Ammon's horn (tissue), 1 donor: ENCODE data around the gene CLDN19.
A peak's percentile ranks its signal among the peaks of the same experiment; 100 is the strongest.

ENCODE experiments used
- DNase-seq: peaks from one replicate; pipeline ENCODE4 v3.0.0-alpha.2; 2016; ENCODE audit warnings: low spot score

CLDN19 gene

DNA sequence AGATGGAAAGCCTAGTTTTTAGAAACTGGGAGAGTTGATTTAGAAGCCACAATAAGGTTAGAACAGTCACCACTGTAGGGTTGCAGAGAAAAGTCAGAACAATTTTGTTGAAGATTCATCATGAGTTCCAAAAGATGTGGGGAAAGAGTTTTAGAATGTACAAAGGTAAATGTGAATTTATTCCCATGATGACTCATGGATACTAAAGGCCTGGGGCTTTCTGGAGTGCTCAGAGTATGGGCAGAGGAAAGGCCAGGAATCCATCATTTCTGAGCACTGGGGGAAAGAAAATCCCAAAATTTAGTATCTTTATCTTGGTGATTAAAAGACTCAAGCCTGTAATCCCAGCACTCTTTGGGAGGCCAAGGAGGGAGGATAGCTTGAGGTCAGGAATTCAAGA lies 40.0 kb downstream of the CLDN19 start:
- DNase-seq: no peak

DNA sequence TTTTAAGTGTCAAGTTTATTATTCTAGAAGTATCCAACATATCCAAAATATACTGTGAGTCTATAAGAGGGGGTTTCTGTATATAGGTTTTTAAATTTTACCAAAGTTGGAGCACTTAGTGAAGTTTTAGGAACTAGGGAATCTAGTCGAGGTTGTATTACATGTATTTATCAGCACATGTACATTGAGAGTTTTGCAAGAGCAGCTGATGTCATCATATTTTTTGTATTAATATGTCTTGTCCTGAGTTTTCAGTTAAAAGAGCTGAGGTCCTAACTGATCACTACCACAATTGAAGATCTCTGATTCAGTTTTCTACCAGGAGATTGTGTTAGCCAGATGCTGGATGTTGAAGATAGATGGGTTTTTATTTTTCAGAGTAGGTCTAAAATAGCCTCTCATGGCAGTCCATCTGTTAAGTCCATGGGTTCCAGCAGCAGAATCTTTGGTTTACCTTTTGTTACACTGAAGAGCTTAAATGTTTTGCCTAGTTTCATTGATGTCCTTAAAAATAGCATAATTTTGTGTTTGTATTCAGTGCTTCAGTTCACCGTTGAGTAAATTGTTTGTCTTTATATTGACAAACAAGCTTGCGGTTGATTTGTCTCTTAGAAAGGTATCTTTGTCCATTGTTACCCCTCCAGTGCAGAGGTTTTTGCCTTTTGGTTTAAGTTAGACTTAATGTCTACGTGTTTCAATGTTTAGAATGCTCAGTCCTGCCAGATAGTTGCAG lies 41.8 kb downstream of the CLDN19 start:
- no peak for DNase-seq

DNA sequence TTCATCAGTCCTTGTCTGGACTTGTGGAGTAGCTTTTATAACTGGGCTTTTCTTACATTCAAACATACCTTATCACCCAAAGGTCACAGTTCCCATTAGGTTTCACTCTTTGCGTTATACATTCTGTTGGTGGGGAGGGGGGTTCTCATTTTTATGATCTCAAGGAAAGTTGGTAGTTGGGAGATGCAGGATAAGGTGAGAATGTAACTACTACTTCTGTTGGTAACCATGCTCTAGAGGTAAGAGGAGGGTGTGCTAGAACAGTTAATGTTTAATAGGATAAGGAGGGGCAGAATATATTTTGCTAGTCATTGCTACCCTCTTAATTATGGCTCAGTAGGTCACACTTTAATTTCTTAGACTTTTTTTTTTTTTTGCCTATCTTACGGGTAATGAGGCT lies 47.1 kb downstream of the CLDN19 start:
- DNase-seq: no peak

DNA sequence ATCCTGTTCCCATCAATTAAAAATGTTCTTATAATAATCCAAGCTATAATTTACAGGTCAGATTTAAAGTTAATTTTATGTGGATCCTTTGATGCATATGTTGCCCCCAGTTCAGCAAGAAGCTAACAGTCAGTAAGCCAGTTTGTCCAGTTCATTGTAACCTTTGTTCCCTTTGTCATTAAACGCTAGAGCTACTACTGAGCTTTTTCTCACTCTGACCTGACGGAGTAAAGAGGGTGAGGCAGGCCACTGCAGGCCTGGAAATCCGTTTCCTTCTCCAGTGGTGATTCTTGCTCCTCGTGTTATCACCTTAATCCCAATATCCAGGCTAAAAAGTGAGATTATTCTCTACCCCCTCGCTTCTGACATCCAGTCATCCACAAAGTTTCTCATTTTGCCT lies 47.6 kb downstream of the CLDN19 start:
- no peak for DNase-seq

DNA sequence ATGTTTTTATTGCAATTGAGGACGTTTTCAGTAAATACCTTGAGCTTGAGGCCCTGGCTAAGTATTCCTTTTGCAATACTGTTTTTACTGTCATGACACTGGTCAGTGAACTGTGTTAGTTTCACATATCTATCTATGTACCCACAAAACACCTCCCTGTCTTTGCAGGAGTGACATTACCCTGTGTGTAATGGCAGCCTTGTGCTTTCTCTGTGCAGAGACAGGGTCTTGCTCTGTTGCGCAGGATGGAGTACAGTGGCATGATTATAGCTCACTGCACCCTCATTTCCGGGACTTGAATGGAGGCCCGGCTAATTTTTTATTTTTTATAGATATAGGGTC lies 48.9 kb downstream of the CLDN19 start:
- DNase-seq: no peak

DNA sequence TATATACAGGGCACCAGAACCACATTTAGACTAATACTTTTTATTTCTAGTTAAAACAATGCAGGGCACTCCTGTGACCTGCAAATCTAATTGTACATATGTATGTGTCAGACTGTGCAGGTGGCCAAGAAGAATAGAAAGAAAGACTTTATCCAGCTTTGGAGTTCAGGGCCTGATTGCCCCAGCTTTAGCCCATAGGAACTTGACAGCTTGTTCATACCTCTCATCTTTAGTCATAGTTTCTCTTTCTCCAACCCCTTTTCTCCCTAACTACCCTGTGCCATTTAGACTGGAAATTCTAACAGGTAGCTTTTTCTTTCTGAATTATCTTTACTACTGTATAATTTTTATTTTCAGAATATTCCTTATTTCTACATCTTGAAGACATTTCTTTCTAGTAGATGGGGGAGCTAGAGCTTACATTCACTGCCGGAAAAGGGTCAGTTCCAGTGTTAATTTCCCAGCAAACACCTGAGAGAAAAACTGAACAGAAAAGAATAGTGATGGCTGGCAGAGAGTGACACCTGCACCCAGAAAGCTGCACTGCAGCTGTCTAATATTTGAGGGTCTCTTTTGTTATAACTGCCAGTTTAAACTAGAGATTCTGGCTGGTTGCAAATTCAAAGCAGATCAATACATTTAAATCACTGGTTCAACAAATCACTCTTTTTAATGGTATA lies 49.4 kb downstream of the CLDN19 start:
- no peak for DNase-seq

DNA sequence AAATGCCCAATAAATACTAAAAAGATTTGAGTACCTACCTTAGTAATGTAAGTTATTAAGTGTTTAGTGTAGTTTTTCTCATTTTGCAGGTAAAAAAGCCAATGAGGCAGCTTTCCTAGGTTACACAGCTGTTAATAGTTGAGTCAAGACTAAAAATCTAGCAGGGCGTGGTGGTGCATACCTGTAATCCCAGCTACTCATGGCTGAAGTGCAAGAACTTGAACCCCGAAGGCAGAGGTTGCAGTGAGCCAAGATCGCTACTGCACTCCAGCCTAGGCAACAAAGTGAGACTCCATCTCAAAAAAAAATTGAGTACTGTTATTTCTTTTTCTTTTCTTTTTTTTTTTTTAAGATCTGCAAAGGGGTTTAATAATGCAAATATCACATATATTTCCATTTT lies 50.1 kb downstream of the CLDN19 start:
- DNase-seq: no peak

DNA sequence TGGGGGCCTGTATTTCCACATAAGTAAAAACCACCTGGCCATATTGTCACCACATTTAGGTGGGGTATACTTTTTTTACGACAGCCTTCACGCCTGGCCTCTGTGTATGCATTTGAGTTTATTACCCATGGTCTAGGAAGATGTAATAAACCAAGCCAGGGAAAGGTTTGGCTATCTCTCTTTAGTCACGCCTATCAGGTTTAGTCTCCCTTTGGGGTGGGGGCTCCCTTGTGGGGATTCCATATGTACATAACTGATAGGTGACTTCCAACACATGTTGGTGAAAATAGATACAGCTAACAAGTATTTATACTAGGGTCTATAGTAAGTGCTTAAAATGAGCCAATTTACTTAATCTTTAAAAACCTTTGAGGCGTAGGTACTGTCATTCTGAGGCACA lies 53.6 kb downstream of the CLDN19 start:
- no peak for DNase-seq

DNA sequence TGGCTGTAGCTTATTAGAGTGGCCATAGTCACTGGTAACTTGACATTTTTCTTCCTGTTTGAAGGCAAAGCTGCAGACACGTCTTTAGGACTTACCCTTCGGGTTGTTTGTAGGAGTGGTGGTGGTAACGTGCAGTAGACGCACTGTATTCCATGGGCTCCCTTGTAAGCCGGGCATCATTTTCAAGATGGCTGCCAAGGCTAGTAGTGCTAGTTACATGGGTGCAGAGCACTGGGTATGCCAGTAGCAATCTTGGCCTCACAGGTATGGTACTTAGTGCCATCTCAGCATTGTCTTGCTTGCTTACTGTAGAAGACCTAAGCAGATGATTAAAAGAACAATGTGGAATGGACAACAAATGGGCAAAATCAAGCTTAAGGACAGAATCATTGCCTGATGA lies 55.9 kb downstream of the CLDN19 start:
- peak; percentile 4 for DNase-seq
